ENCODE results near the gene LRRK1. TPM values are rescaled to one million over a fixed set of nuclear protein-coding genes. Genes with fewer than 3 reads are reported as not detected.

The LRRK1 gene
- total and polyA plus RNA-seq, 2 of the 13 experiments (the other 11 are each of a cell fraction or from before 2014, with no cell fraction given): 0.13 to 1.2 TPM

DNA sequence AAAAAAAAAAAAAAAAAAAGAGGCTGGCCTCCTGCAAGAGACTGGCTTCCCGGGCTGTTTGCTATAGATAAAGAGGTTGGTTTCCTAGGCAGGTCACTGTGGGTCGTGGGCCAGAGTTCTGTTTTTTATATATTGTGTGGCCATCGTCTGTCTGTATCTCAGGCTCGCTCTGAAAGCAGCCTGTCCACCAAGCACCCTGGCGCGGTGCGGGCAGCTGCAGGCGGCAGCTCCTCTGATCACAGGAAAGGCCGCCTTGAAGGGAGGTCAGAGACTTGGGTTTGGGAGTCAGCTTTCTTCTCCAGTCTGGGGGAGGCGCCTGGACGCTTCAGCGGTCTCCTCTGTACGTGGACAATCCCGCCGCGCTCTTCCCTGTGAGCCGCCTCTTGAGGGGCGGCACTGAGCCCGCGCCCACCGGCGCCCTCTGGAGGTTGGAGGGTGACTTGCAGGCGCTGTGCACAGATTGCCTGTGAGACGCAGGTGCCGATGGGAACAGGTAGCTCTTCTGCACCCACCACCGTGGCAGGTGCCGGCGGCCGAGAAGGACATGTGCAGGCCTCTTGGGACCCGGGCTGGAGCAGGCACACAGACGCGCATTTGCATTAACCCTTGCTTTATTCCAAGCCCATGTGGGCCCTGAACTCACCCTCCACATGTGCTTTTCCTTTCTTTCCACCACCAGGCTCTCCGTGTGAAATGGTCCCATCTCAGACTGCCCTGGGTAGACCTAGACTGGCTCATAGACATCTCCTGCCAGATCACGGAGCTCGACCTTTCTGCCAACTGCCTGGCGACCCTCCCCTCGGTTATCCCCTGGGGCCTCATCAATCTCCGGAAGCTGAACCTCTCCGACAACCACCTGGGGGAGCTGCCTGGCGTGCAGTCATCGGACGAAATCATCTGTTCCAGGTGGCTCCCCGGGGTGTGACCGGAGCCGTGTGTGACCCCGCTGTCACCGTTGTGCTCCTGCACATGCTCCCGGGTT, 89.3 kb downstream of the LRRK1 start (continued):
- TF ChIP-seq, protein P1, sequence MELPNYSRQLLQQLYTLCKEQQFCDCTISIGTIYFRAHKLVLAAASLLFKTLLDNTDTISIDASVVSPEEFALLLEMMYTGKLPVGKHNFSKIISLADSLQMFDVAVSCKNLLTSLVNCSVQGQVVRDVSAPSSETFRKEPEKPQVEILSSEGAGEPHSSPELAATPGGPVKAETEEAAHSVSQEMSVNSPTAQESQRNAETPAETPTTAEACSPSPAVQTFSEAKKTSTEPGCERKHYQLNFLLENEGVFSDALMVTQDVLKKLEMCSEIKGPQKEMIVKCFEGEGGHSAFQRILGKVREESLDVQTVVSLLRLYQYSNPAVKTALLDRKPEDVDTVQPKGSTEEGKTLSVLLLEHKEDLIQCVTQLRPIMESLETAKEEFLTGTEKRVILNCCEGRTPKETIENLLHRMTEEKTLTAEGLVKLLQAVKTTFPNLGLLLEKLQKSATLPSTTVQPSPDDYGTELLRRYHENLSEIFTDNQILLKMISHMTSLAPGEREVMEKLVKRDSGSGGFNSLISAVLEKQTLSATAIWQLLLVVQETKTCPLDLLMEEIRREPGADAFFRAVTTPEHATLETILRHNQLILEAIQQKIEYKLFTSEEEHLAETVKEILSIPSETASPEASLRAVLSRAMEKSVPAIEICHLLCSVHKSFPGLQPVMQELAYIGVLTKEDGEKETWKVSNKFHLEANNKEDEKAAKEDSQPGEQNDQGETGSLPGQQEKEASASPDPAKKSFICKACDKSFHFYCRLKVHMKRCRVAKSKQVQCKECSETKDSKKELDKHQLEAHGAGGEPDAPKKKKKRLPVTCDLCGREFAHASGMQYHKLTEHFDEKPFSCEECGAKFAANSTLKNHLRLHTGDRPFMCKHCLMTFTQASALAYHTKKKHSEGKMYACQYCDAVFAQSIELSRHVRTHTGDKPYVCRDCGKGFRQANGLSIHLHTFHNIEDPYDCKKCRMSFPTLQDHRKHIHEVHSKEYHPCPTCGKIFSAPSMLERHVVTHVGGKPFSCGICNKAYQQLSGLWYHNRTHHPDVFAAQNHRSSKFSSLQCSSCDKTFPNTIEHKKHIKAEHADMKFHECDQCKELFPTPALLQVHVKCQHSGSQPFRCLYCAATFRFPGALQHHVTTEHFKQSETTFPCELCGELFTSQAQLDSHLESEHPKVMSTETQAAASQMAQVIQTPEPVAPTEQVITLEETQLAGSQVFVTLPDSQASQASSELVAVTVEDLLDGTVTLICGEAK (IDR thresholded peaks at IDR 0.05): no peak
- TF ChIP-seq, protein P1 (CRISPR knock-in tag; IDR thresholded peaks at IDR 0.05): no peak
- peak; percentile 58 for TF ChIP-seq THAP11 (CRISPR knock-in tag; IDR thresholded peaks at IDR 0.05)
- no peak for TF ChIP-seq ZNF670 (CRISPR knock-in tag; IDR thresholded peaks at IDR 0.05; ENCODE audit: borderline replicate concordance)
- peak; percentile 45; the same call in 1 of the 2 replicates for TF ChIP-seq KAT8 (CRISPR knock-in tag; IDR thresholded peaks at IDR 0.05)
- TF ChIP-seq SPEN (CRISPR knock-in tag; IDR thresholded peaks at IDR 0.05; ENCODE audit: low read depth): 0 out of 2 replicates have a peak, but pooled peaks have one; percentile 37
- 0 out of 2 replicates have a peak, but pooled peaks have one; percentile 31 for TF ChIP-seq PITX1 (CRISPR knock-in tag; IDR thresholded peaks at IDR 0.05)
- TF ChIP-seq, protein P2, sequence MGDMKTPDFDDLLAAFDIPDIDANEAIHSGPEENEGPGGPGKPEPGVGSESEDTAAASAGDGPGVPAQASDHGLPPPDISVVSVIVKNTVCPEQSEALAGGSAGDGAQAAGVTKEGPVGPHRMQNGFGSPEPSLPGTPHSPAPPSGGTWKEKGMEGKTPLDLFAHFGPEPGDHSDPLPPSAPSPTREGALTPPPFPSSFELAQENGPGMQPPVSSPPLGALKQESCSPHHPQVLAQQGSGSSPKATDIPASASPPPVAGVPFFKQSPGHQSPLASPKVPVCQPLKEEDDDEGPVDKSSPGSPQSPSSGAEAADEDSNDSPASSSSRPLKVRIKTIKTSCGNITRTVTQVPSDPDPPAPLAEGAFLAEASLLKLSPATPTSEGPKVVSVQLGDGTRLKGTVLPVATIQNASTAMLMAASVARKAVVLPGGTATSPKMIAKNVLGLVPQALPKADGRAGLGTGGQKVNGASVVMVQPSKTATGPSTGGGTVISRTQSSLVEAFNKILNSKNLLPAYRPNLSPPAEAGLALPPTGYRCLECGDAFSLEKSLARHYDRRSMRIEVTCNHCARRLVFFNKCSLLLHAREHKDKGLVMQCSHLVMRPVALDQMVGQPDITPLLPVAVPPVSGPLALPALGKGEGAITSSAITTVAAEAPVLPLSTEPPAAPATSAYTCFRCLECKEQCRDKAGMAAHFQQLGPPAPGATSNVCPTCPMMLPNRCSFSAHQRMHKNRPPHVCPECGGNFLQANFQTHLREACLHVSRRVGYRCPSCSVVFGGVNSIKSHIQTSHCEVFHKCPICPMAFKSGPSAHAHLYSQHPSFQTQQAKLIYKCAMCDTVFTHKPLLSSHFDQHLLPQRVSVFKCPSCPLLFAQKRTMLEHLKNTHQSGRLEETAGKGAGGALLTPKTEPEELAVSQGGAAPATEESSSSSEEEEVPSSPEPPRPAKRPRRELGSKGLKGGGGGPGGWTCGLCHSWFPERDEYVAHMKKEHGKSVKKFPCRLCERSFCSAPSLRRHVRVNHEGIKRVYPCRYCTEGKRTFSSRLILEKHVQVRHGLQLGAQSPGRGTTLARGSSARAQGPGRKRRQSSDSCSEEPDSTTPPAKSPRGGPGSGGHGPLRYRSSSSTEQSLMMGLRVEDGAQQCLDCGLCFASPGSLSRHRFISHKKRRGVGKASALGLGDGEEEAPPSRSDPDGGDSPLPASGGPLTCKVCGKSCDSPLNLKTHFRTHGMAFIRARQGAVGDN (CRISPR knock-in tag; IDR thresholded peaks at IDR 0.05): peak; percentile 77
- 0 out of 2 replicates have a peak, but pooled peaks have one; percentile 45 for TF ChIP-seq TAF1 (CRISPR knock-in tag; IDR thresholded peaks at IDR 0.05)
- TF ChIP-seq, protein P3, sequence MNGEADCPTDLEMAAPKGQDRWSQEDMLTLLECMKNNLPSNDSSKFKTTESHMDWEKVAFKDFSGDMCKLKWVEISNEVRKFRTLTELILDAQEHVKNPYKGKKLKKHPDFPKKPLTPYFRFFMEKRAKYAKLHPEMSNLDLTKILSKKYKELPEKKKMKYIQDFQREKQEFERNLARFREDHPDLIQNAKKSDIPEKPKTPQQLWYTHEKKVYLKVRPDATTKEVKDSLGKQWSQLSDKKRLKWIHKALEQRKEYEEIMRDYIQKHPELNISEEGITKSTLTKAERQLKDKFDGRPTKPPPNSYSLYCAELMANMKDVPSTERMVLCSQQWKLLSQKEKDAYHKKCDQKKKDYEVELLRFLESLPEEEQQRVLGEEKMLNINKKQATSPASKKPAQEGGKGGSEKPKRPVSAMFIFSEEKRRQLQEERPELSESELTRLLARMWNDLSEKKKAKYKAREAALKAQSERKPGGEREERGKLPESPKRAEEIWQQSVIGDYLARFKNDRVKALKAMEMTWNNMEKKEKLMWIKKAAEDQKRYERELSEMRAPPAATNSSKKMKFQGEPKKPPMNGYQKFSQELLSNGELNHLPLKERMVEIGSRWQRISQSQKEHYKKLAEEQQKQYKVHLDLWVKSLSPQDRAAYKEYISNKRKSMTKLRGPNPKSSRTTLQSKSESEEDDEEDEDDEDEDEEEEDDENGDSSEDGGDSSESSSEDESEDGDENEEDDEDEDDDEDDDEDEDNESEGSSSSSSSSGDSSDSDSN (CRISPR knock-in tag; IDR thresholded peaks at IDR 0.05): peak; percentile 45; the same call in 1 of the 2 replicates
- 0 out of 2 replicates have a peak, but pooled peaks have one; percentile 38 for TF ChIP-seq ZNF264 (CRISPR knock-in tag; IDR thresholded peaks at IDR 0.05)
- TF ChIP-seq YEATS2 (CRISPR knock-in tag; IDR thresholded peaks at IDR 0.05; ENCODE audit: borderline replicate concordance): 0 out of 2 replicates have a peak, but pooled peaks have one; percentile 37
